ENCODE results near the gene TMEM87B.
"Not testable (repeated sequence)": the region's sequence is repeated elsewhere in the genome, so short reads cannot be mapped to it uniquely, and the experiment has no call there.

The TMEM87B gene

GRCh38 chr2:112075490-112076260 is 20.6 kb downstream of the TMEM87B start:
- DNase-seq: no peak

GRCh38 chr2:112077814-112078213 is 22.7 kb downstream of the TMEM87B start:
- DNase-seq: no peak

- no peak for DNase-seq
Observed at GRCh38 chr2:112081262-112081661, 26.2 kb downstream of the TMEM87B start.

GRCh38 chr2:112084689-112085374 is 29.8 kb downstream of the TMEM87B start:
- DNase-seq: no peak

GRCh38 chr2:112085375-112085730 is 30.3 kb downstream of the TMEM87B start:
- DNase-seq: no peak

- DNase-seq: no peak
Observed at GRCh38 chr2:112085916-112086669, 31.0 kb downstream of the TMEM87B start.

GRCh38 chr2:112087346-112088020 is 32.4 kb downstream of the TMEM87B start:
- DNase-seq: no peak

GRCh38 chr2:112089375-112089774 is 34.3 kb downstream of the TMEM87B start:
- DNase-seq: no peak

GRCh38 chr2:112092286-112093041 is 37.4 kb downstream of the TMEM87B start:
- no peak for DNase-seq

- no peak for DNase-seq
Observed at GRCh38 chr2:112093216-112093615, 38.1 kb downstream of the TMEM87B start.

GRCh38 chr2:112095681-112096080 is 40.6 kb downstream of the TMEM87B start:
- DNase-seq: no peak

- no peak for DNase-seq
Observed at GRCh38 chr2:112096098-112096497, 41.0 kb downstream of the TMEM87B start.

- no peak for DNase-seq
Observed at GRCh38 chr2:112108178-112108832, 53.2 kb downstream of the TMEM87B start.

GRCh38 chr2:112109278-112109677 is 54.2 kb downstream of the TMEM87B start:
- no peak for DNase-seq

- DNase-seq: no peak
Observed at GRCh38 chr2:112110966-112111365, 55.9 kb downstream of the TMEM87B start.

GRCh38 chr2:112113354-112113753 is 58.3 kb downstream of the TMEM87B start:
- DNase-seq: not testable (repeated sequence)

- no peak for DNase-seq
Observed at GRCh38 chr2:112118148-112118547, 63.1 kb downstream of the TMEM87B start.

GRCh38 chr2:112121682-112122254 is 66.7 kb downstream of the TMEM87B start:
- peak; percentile 7 for DNase-seq

- no peak for DNase-seq
Observed at GRCh38 chr2:112129060-112129459, 74.0 kb downstream of the TMEM87B start.

GRCh38 chr2:112133344-112133743 is 78.3 kb downstream of the TMEM87B start:
- no peak for DNase-seq

GRCh38 chr2:112134120-112134519 is 79.1 kb downstream of the TMEM87B start:
- no peak for DNase-seq

Data from NCI-H1092 treated with DMSO at 0.1 percent for 48 hours (cell line).